Body of pancreas (tissue), 4 donors: ENCODE measurements around the gene LAIR2. TPM values are rescaled to one million over a fixed set of nuclear protein-coding genes. Genes with fewer than 3 reads are reported as not detected.
A peak's percentile ranks its signal among the peaks of the same experiment; 100 is the strongest.

ENCODE experiments used
- ATAC-seq: fragments of 150-250 bp; one replicate; pipeline ENCODE4 v1.9.1; 2016
- DNase-seq, 4 donors: peaks; one replicate each; pipeline ENCODE4 v3.0.0-alpha.2; 2019
- H3K27ac ChIP-seq, 4 donors: fragments of 200-600 bp; sonication (generic); 1 replicate in 3 of 4; 2 replicates in 1 of 4; pipeline versions ENCODE4 v1.5.1 to v1.6.1; 2016 to 2019; ENCODE audit warnings: mild to moderate bottlenecking in 1 of 4, mixed read lengths in 1 of 4, moderate library complexity in 1 of 4
- H3K27me3 ChIP-seq, 2 donors: fragments of 200-600 bp; sonication (generic); one replicate each; pipeline ENCODE4 v1.6.0; 2016; ENCODE audit warnings: mild to moderate bottlenecking in 1 of 2
- H3K36me3 ChIP-seq, 2 donors: fragments of 200-600 bp; sonication (generic); replicated peaks in 1 of 2; 2 replicates each; pipeline ENCODE4 v1.5.1; 2016; ENCODE audit warnings: low read depth in 2 of 2; ENCODE audit not compliant: insufficient read depth in 1 of 2
- H3K4me1 ChIP-seq: fragments of 200-600 bp; sonication (generic); one replicate; pipeline ENCODE4 v1.6.0; 2016
- H3K4me3 ChIP-seq, 2 donors: fragments of 200-600 bp; sonication (generic); 1 replicate in 1 of 2; 2 replicates in 1 of 2; pipeline ENCODE4 v1.5.1; 2016 to 2019
- H3K9me3 ChIP-seq, 3 donors: fragments of 200-600 bp; sonication (generic); 1 replicate in 2 of 3; 2 replicates in 1 of 3; pipeline ENCODE4 v1.5.1; 2016
- CTCF ChIP-seq, 7 experiments: fragments of 450-650 bp in 4 of 7; fragments of 200-600 bp in 3 of 7; sonication (generic) in 3 of 7; IDR thresholded peaks; one replicate each; pipeline ENCODE4 v1.5.1; 2016 to 2019; ENCODE audit warnings: antibody characterized with exemption in 7 of 7
- POLR2A ChIP-seq, 3 donors: fragments of 450-650 bp; IDR thresholded peaks; one replicate each; pipeline ENCODE4 v1.6.1; 2016; ENCODE audit warnings: antibody characterized with exemption in 3 of 3, mild to moderate bottlenecking in 2 of 3
- WGBS, 2 donors: methylation state at CpG; one replicate each; pipeline ENCODE4 v1.1.5; 2017; 5-methylcytosine and 5-hydroxymethylcytosine counted together
- intact Hi-C: fragments of 100-400 bp; cut with DNase I; formaldehyde crosslinking; loops from one replicate; pipeline ENCODE4 v1.15.1; 2023
- total RNA-seq, 2 donors: library from RNA; depleted of rRNA; stranded (reverse); fragments of >200 nt; gene quantifications; one replicate each; pipeline ENCODE4 v1.1.0, GENCODE V29; 2016

Gene LAIR2
- not detected for total RNA-seq

- intact Hi-C loops, result no loop called here
- 51 to 72% methylated on average over 9 to 14 of the region's 14 CpGs for WGBS, 2 donors
- Histone ChIP-seq H3K36me3 (no peaks in the 10 kb centered on the region), H3K27ac (no peak within 1 kb of the TSS), H3K9me3 (no peaks in the 10 kb centered on the region), H3K27me3 (no peaks in the 10 kb centered on the region), H3K4me1 (no peaks in the 10 kb centered on the region), H3K4me3 (no peak within 1 kb of the TSS)
- no peak for DNase-seq
- TF ChIP-seq POLR2A (IDR thresholded peaks at IDR 0.05), result no peak
- TF ChIP-seq CTCF (IDR thresholded peaks at IDR 0.05), result no peak
- ATAC-seq, result no peak
Observed at GRCh38 chr19:54502518-54503048, at the start of gene LAIR2. Gene LAIR2, plus strand, starts transcription at chr19:54502831. Its CDS starts 88 bp downstream, at chr19:54502919.

- intact Hi-C loops, result loop anchor here (10.0 kb wide), 1 partner anchor 1221 kb away; the partner anchor contains the start of gene EPN1
- DNase-seq, result no peak
- no peak for TF ChIP-seq CTCF (IDR thresholded peaks at IDR 0.05)
- TF ChIP-seq POLR2A (IDR thresholded peaks at IDR 0.05), result no peak
- Histone ChIP-seq H3K27me3 (no peaks in the 10 kb centered on the region), H3K4me1 (peaks cover 57% of the 10 kb centered on the region), H3K27ac (peak overlapping the region in 3 of 4 donors; percentile 11 to 100 (median 32)), H3K4me3 (no peak overlapping the region), H3K9me3 (no peaks in the 10 kb centered on the region), H3K36me3 (peaks cover 39 to 64% of the 10 kb centered on the region in 2 donors)
- 83 to 88% methylated on average over 19 to 29 of the region's 31 CpGs for WGBS, 2 donors
- no peak for ATAC-seq
Observed at GRCh38 chr19:54453921-54454780, 48.5 kb upstream of the LAIR2 start.

GRCh38 chr19:54454781-54455675 is 47.6 kb upstream of the LAIR2 start:
- Histone ChIP-seq H3K4me1 (peaks cover 65% of the 10 kb centered on the region), H3K27ac (peak overlapping the region in 2 of 4 donors; percentile 21 to 32), H3K27me3 (no peaks in the 10 kb centered on the region), H3K36me3 (peaks cover 39 to 64% of the 10 kb centered on the region in 2 donors), H3K4me3 (no peak overlapping the region), H3K9me3 (no peaks in the 10 kb centered on the region)
- 93 to 96% methylated on average over 20 to 32 of the region's 33 CpGs for WGBS, 2 donors
- no peak for TF ChIP-seq POLR2A (IDR thresholded peaks at IDR 0.05)
- no peak for DNase-seq
- intact Hi-C loops, result loop anchor here (10.0 kb wide), 1 partner anchor 1220 kb away; the partner anchor contains the start of gene EPN1
- ATAC-seq, result no peak

- intact Hi-C loops, result loop anchor here (10.0 kb wide), 1 partner anchor 1219 kb away; the partner anchor contains the start of gene EPN1
- ATAC-seq, result no peak
- Histone ChIP-seq H3K9me3 (no peaks in the 10 kb centered on the region), H3K4me3 (no peak overlapping the region), H3K36me3 (peaks cover 39 to 67% of the 10 kb centered on the region in 2 donors), H3K4me1 (peaks cover 63% of the 10 kb centered on the region), H3K27ac (peak overlapping the region in 1 of 4 donors; percentile 22), H3K27me3 (no peaks in the 10 kb centered on the region)
- 91 to 96% methylated on average over 25 to 31 of the region's 40 CpGs for WGBS, 2 donors
- TF ChIP-seq CTCF (IDR thresholded peaks at IDR 0.05), result no peak
- no peak for TF ChIP-seq POLR2A (IDR thresholded peaks at IDR 0.05)
- DNase-seq, result no peak
Observed at GRCh38 chr19:54455786-54456422, 46.7 kb upstream of the LAIR2 start.
